WI38 (cell line): ENCODE results near the gene NCR2.

Experiments used
- H3K4me3 ChIP-seq: 2 replicates; pipeline ENCODE4 v1.5.1; 2011; ENCODE audit warnings: low read depth, mild to moderate bottlenecking, control low read depth, low read length
- TF ChIP-seq, protein P1 (sequence below): IDR thresholded peaks from 2 replicates; pipeline ENCODE4 v1.5.1; 2012; ENCODE audit warnings: low read depth, mild to moderate bottlenecking, control low read depth, low read length

NCR2 gene

DNA sequence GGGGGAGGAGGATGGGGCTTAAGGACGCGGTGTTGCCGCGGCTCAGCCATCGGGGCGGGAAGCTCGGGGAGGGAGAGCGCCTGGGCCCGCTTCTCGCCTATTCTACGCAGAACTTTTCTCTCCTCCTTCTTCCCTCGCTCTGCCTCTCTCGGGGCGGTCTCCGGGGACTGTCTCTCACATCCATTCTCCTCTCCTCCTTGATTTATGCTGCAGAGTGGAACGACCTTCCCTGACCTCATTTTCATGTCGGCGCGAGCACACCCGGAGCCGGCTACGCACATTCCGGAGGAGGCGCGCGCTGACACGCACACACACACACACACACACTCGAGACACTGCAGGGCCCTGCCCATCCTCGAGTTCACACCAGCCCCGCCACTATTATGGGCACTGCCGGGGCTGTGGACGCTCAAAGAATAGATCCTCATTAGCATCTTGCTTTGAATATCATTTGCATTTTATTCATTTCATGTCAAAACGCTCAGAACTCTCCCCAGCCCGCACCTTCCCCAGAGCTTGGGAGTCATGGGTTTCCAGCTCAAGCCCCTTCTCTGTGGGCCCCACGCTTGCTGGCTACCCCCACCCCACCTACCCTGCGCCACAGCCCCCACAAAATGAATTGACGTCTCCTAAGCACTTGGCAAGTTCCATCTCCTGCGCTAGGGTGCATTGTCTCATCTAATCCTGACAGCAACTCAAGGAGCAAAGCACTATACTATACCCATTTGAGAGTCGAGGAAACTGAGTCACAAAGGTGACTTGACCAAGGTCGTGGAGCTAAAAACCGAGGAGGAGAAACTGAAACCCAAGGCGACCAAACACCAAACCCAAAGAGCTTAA lies 36.8 kb downstream of the NCR2 start:
- H3K4me3 ChIP-seq: no peak overlapping the region
- TF ChIP-seq, protein P1, sequence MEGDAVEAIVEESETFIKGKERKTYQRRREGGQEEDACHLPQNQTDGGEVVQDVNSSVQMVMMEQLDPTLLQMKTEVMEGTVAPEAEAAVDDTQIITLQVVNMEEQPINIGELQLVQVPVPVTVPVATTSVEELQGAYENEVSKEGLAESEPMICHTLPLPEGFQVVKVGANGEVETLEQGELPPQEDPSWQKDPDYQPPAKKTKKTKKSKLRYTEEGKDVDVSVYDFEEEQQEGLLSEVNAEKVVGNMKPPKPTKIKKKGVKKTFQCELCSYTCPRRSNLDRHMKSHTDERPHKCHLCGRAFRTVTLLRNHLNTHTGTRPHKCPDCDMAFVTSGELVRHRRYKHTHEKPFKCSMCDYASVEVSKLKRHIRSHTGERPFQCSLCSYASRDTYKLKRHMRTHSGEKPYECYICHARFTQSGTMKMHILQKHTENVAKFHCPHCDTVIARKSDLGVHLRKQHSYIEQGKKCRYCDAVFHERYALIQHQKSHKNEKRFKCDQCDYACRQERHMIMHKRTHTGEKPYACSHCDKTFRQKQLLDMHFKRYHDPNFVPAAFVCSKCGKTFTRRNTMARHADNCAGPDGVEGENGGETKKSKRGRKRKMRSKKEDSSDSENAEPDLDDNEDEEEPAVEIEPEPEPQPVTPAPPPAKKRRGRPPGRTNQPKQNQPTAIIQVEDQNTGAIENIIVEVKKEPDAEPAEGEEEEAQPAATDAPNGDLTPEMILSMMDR: no peak

DNA sequence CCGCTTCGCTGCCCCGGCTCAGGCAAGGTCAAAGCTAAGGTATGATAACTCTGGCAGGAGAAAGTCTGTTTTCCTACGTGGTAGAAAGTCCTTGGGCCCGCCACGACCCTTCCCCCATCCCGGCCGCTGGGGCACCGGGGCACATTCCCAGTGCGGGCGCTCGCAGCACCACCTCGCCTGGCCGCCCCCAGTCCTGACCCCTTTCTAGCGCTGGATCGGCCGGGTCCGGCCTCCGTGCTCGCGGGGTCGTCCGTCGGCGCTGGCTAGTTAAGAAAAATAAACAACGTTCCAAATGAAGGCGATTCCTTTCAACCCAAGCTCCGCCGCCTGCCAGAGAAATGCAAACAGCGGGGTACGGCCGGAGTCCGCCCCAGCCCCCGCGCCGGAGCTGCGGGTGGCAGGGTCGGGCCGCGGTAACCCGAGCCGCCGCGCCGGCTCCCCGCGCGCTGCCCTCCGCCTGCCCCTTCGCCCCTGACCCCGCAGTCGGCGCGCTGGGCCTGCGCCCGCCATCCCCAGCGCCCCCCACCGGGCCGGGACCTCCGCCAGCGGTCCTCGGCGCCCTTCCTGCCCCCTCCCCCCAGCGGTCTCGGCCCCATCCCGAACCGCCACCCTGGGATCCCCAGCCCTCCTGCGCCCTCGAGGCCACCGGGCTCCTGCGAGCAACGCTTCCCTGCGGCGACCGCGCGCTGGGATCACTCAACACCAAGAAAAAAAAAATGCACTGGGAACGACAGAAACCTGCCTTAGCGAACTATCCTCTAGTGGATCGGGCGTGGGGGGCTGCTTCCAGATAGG lies 37.6 kb downstream of the NCR2 start:
- TF ChIP-seq, protein P1: no peak
- H3K4me3 ChIP-seq: no peak overlapping the region

DNA sequence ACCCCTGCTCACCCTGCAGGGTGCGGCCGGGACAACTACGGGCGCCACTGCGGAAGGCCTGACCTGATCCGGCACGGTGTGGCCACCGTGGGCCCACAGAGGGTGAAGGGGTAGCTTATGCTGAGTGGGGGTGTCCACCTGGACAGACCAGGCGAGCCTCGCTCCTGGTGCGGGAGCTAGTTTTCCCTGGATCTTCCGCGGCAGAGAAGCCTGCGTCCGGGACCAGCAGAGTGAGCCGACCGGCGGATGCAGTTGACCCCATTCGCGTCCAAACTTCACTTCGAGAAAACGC lies 38.2 kb downstream of the NCR2 start:
- H3K4me3 ChIP-seq: no peak overlapping the region
- TF ChIP-seq, protein P1: no peak

DNA sequence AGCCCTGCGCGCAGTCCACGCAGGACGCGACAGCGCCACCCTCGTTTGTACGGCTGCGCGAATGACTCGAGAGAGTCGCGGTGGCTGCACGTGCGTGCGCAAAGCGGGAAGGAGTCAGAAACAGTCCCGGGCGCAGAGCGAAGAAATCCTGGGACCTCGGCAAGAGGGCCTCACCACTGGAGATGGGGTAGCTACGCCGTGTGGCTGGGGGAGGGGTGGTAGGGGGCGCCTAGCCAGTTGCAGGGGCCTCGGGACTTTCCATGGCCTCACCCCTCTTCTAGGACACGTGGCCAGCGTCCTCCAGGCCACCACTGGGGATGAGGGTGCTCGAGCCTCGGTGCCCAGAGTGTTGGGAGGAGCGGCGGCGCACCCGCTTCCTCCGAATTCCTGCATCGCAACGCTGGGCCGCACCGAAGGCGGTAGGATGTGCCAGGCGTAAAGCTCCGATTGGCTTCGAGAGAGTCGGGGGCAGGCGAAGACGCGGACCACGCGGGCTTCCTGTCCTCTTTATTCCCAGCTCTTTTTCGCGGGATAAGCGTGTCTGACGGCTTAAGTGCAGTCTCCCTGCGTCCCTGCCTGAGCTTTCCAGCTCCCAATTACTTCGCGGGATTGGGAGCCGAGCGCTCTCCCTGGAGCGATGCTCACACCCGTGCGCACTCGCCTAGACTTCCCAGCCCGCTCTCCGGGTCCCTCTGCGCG lies 38.7 kb downstream of the NCR2 start:
- TF ChIP-seq, protein P1: no peak
- H3K4me3 ChIP-seq: no peak overlapping the region

DNA sequence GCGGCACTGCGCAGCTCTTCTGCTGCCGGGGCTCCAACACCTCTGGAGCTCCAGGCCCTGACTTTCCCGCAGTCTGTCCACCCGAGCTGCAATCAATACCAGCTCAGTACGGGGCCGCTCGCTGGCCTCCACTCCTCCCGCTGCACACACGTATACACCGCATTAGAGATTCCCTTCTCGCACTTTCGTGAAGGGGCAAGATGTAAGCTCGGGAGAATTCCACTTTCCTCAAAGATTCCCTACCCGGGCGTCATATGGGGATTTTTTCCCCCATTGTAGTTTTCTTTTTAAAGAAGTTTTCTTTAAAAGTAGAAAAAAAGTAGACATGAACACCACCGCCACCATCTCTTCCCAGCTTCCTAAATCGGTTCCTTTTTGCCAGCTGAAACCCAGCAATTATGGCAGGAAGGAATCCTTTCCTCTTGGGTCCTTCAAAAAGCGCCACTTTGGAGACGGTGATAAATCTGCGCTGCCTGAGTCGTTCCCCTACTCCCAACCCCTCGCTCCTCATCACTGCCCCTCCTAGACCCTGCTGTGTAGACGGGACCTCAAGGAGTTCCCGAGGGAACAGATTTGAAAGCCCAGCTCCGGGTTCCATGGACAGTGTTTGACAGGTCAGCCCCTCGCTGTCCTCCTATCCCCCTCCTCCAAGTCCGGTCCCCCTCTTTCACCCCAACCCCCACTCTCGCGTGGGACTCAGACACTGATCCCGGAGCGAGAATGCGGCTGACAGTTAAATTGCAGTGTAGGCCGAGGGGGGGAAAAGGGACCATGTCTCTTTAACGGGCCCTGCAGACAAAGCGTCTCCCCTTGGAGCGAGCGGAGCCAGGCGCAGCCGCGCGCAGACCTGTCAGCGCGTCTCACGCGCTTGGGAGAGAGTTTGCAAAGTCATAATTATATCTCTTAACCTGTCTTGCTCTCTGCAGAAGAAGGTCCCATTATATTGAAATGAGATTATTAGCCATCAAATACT lies 39.5 kb downstream of the NCR2 start:
- TF ChIP-seq, protein P1: no peak
- no peak overlapping the region for H3K4me3 ChIP-seq

DNA sequence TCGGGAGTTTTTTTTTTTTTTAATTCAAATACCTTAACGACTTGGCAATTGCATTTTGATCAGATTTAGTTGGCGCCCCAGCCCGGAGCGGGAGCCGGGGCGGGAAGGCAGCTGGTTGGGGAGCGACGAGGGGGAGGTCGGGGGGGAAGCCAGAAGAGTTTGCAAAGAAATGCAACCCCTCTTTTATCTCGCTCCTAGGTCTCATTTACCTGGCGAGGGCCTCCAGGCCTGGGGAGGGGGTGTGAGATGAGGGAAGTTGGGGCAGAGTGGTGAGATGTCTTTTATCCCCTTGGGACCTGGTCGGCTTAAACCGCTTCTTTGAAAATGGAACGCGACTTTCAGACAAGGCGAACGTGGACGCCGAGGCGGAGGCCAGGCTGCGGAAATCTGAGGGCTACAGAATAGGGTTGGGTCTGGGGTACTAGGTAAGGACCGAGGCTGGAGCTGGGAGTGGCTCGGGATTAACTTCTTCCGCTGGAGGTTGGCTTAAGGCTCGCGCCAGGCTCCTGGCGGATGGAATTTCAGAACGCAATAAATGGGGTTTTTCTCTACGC lies 40.3 kb downstream of the NCR2 start:
- no peak overlapping the region for H3K4me3 ChIP-seq
- TF ChIP-seq, protein P1: no peak
